Naive thymus-derived CD4-positive, alpha-beta T cell (primary cell): Measurements from ENCODE around the gene MAP1LC3B2. TPM values are rescaled to one million over a fixed set of nuclear protein-coding genes. Genes with fewer than 3 reads are reported as not detected.
"Not testable (repeated sequence)": the region's sequence is repeated elsewhere in the genome, so short reads cannot be mapped to it uniquely, and the experiment has no call there.

Experiments
- ATAC-seq: fragments of 150-1000 bp; cut with Tn5 transposase; 2 replicates; pipeline ENCODE4 v1.10.0; 2021; ENCODE audit warnings: mild to moderate bottlenecking, moderate library complexity
- CTCF ChIA-PET: fragments of 350-600 bp; sonication (Branson Sonifier 250); formaldehyde crosslinking; loops from one replicate; lab custom pipeline; 2021; ENCODE audit warnings: antibody characterized with exemption; lab: Charles Lee
- POLR2A ChIA-PET: fragments of 350-600 bp; sonication (Branson Sonifier 250); formaldehyde crosslinking; loops from one replicate; lab custom pipeline; 2021; ENCODE audit warnings: antibody characterized with exemption, inconsistent platforms; lab: Charles Lee
- DNase-seq, 9 donors: peaks; one replicate each; pipeline versions ENCODE4 v3.0.0 to v3.0.0-alpha.2; 2020 to 2022; ENCODE audit warnings: mixed read lengths in 1 of 9
- H3K27ac ChIP-seq: one replicate; pipeline ENCODE4 v1.7.0; 2013; ENCODE audit warnings: mild to moderate bottlenecking, low read depth, low read length, moderate library complexity
- H3K27me3 ChIP-seq, 2 donors: one replicate each; pipeline ENCODE4 v1.7.0; 2013; ENCODE audit warnings: low read length in 2 of 2, mild to moderate bottlenecking in 2 of 2, moderate library complexity in 2 of 2; ENCODE audit not compliant: control insufficient read depth in 2 of 2, insufficient read depth in 2 of 2
- H3K36me3 ChIP-seq, 3 experiments: 1 replicate in 2 of 3; 2 replicates in 1 of 3; pipeline ENCODE4 v1.7.0; 2013; ENCODE audit warnings: low read length in 3 of 3, mild to moderate bottlenecking in 3 of 3, moderate library complexity in 1 of 3; ENCODE audit not compliant: insufficient read depth in 3 of 3, control insufficient read depth in 2 of 3
- H3K4me1 ChIP-seq, 2 donors: one replicate each; pipeline ENCODE4 v1.7.0; 2013; ENCODE audit warnings: low read length in 2 of 2, mild to moderate bottlenecking in 2 of 2, moderate library complexity in 1 of 2; ENCODE audit not compliant: control insufficient read depth in 2 of 2, insufficient read depth in 2 of 2
- H3K4me3 ChIP-seq: 2 replicates; pipeline ENCODE4 v1.7.0; 2013; ENCODE audit warnings: mild to moderate bottlenecking, low read length
- H3K9me3 ChIP-seq, 3 experiments: 1 replicate in 2 of 3; 2 replicates in 1 of 3; pipeline ENCODE4 v1.7.0; 2013; ENCODE audit warnings: low read length in 3 of 3; ENCODE audit not compliant: control insufficient read depth in 2 of 3
- H3K27ac Mint-ChIP-seq, 9 donors: one replicate each; pipeline ENCODE4 v1.8.0; 2020 to 2022; ENCODE audit warnings: mixed read lengths in 9 of 9, mild to moderate bottlenecking in 8 of 9, moderate library complexity in 5 of 9, inconsistent platforms in 2 of 9
- H3K27me3 Mint-ChIP-seq, 5 donors: one replicate each; pipeline ENCODE4 v1.8.0; 2021 to 2022; ENCODE audit warnings: mixed read lengths in 5 of 5, mild to moderate bottlenecking in 1 of 5
- H3K36me3 Mint-ChIP-seq, 5 donors: one replicate each; pipeline ENCODE4 v1.8.0; 2020 to 2022; ENCODE audit warnings: mixed read lengths in 5 of 5, mild to moderate bottlenecking in 3 of 5, inconsistent platforms in 1 of 5
- H3K4me1 Mint-ChIP-seq, 7 donors: one replicate each; pipeline ENCODE4 v1.8.0; 2020 to 2022; ENCODE audit warnings: mixed read lengths in 7 of 7, mild to moderate bottlenecking in 3 of 7, inconsistent platforms in 1 of 7
- H3K4me3 Mint-ChIP-seq, 10 donors: one replicate each; pipeline ENCODE4 v1.8.0; 2020 to 2022; ENCODE audit warnings: mild to moderate bottlenecking in 10 of 10, mixed read lengths in 10 of 10, moderate library complexity in 6 of 10, inconsistent platforms in 2 of 10
- H3K9me3 Mint-ChIP-seq, 11 donors: one replicate each; pipeline ENCODE4 v1.8.0; 2020 to 2022; ENCODE audit warnings: mixed read lengths in 11 of 11, mild to moderate bottlenecking in 4 of 11, inconsistent platforms in 1 of 11, moderate library complexity in 1 of 11
- intact Hi-C, 2 donors: fragments of 100-400 bp; cut with micrococcal nuclease; formaldehyde crosslinking; loops; one replicate each; pipeline ENCODE4 v1.15.1; 2023
- polyA plus RNA-seq, 2 donors: library from polyadenylated mRNA; unstranded; fragments of 300-500 nt; fragmentation: Illumina TruSeq; gene quantifications; one replicate each; pipeline ENCODE4 v1.2.3, GENCODE V29; 2021
- total RNA-seq, 6 experiments: library from RNA in 5 of 6; stranded (reverse) in 5 of 6; gene quantifications; 1 replicate in 5 of 6; 2 replicates in 1 of 6; pipeline ENCODE4 v1.2.3 and lab custom pipeline; 2021 to 2026

Gene MAP1LC3B2
- total and polyA plus RNA-seq, 7 experiments from 2014 or later, result 0.48 to 6.6 (median 1.7) TPM

DNA sequence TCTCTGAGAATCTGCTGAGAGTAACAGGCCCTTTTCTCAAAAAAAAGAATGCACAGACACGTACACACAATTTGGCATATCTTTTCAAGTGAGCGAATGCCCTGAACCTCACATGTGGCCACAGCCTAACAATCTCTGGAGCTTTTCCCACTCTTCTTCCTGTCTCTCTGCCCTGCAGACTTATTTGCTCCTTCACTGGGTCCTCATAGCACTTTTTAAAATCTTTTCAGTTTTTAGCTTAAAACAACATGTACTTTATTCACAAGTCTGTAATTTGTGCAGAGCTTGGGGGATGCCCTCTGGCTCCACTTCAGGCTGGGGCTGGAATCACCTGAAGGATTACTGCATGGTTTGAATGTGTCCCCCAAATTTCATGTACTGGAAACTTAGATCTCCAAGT lies 9.0 kb downstream of the MAP1LC3B2 start:
- H3K4me3 Mint-ChIP-seq, result no peak overlapping the region
- peaks cover 0 to 24% (median 5%) of the 10 kb centered on the region in 5 donors for H3K36me3 Mint-ChIP-seq
- H3K4me1 ChIP-seq, result no peaks in the 10 kb centered on the region
- no peaks in the 10 kb centered on the region for H3K27me3 Mint-ChIP-seq
- no peaks in the 10 kb centered on the region for H3K27me3 ChIP-seq
- ChIA-PET CTCF (no interaction called here), POLR2A (no interaction called here)
- intact Hi-C loops, result no loop called here
- no peaks in the 10 kb centered on the region for H3K9me3 ChIP-seq
- peaks cover 0 to 22% (median 7%) of the 10 kb centered on the region in 11 donors for H3K9me3 Mint-ChIP-seq
- peak overlapping the region in 1 of 9 donors; percentile 37 for H3K27ac Mint-ChIP-seq
- no peak overlapping the region for H3K4me3 ChIP-seq
- H3K4me1 Mint-ChIP-seq, result peaks cover 0 to 13% (median 4%) of the 10 kb centered on the region in 7 donors
- no peak for DNase-seq
- H3K27ac ChIP-seq, result no peak overlapping the region
- ATAC-seq, result no peak
- no peaks in the 10 kb centered on the region for H3K36me3 ChIP-seq

DNA sequence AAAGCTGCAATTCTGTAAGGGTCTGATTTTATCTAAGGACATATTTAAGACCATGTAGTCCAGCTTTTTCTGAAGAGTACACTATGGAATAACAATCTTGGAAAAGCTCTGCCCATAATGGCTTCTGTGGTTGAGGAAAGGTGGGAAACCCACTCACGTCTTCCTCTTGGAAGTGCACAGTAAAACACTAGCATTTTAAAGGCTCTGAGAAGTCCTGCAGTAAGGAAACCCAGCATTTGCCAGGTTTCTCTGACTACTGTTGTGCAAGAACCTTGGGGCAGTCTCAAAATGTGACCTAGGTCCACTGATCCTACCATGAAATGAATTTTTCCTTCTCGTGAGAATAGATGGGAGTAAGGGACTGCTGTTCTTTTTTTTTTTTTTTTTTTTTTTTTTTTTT lies 11.9 kb downstream of the MAP1LC3B2 start:
- H3K27ac ChIP-seq, result no peak overlapping the region
- no peaks in the 10 kb centered on the region for H3K36me3 ChIP-seq
- H3K4me3 ChIP-seq, result no peak overlapping the region
- no peaks in the 10 kb centered on the region for H3K9me3 ChIP-seq
- DNase-seq (no peak), ATAC-seq (no peak)
- H3K4me3 Mint-ChIP-seq, result no peak overlapping the region
- intact Hi-C loops, result no loop called here
- peaks cover 0 to 12% (median 0%) of the 10 kb centered on the region in 7 donors for H3K4me1 Mint-ChIP-seq
- CTCF ChIA-PET, result interaction anchor here (1.1 kb wide), 1 partner anchor 68 kb away, joined by 3 read pairs; no protein-coding TSS in a partner anchor
- peaks cover 0 to 4% (median 0%) of the 10 kb centered on the region in 5 donors for H3K36me3 Mint-ChIP-seq
- H3K9me3 Mint-ChIP-seq, result peaks cover 0 to 3% (median 0%) of the 10 kb centered on the region in 11 donors
- POLR2A ChIA-PET, result interaction anchor here (1.2 kb wide), 1 partner anchor 13 kb away, joined by 3 read pairs; no protein-coding TSS in a partner anchor
- no peaks in the 10 kb centered on the region for H3K27me3 Mint-ChIP-seq
- no peaks in the 10 kb centered on the region for H3K4me1 ChIP-seq
- H3K27ac Mint-ChIP-seq, result no peak overlapping the region
- no peaks in the 10 kb centered on the region for H3K27me3 ChIP-seq

DNA sequence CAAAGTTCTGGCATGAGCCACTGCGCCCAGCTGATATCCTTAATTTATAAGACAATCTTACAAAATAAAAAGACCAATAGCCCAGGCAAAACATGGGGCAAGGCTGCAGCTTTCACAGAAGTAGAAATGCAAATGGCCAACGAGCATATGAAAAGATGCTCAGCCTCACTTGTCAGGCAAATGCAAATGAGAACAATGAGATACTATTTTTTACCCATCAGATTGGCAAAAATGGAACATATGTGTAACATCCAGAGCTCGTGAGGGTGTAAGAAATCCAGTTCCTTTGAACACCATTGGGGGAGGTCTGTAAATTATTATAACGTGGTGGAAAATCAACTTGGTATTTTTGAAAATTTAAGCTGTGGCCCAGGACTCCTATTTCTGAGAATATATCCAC lies 14.6 kb downstream of the MAP1LC3B2 start:
- CTCF ChIA-PET, result no interaction called here
- ATAC-seq, result no peak
- Mint-ChIP-seq H3K4me3 (no peak overlapping the region), H3K36me3 (peaks cover 0 to 4% (median 0%) of the 10 kb centered on the region in 5 donors), H3K4me1 (peaks cover 0 to 7% (median 0%) of the 10 kb centered on the region in 7 donors), H3K27me3 (peaks cover 0 to 10% (median 0%) of the 10 kb centered on the region in 5 donors), H3K9me3 (peaks cover 0 to 3% (median 0%) of the 10 kb centered on the region in 11 donors), H3K27ac (no peak overlapping the region)
- H3K4me3 ChIP-seq, result no peak overlapping the region
- H3K27ac ChIP-seq, result no peak overlapping the region
- no peak for DNase-seq
- POLR2A ChIA-PET, result interaction anchor here (1.0 kb wide), 1 partner anchor 10 kb away, joined by 4 read pairs; no protein-coding TSS in a partner anchor
- H3K4me1 ChIP-seq, result no peaks in the 10 kb centered on the region
- intact Hi-C loops, result loop anchor here in 1 of 2 donors (2.0 kb wide), 1 partner anchor 15 kb away; the partner anchor contains the start of gene MAP1LC3B2
- H3K27me3 ChIP-seq, result no peaks in the 10 kb centered on the region
- no peaks in the 10 kb centered on the region for H3K9me3 ChIP-seq
- H3K36me3 ChIP-seq, result no peaks in the 10 kb centered on the region

DNA sequence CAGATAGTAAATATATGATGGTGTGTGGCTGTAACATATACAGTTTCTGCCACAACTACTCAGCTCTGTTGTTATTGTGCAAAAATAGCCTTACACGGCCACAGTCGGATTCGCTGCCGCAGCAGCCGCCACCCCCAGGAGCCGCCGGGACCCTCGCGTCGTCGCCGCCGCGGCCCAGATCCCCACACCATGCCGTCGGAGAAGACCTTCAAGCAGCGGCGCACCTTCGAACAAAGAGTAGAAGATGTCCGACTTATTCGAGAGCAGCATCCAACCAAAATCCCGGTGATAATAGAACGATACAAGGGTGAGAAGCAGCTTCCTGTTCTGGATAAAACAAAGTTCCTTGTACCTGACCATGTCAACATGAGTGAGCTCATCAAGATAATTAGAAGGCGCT lies 16.6 kb downstream of the MAP1LC3B2 start:
- not testable (repeated sequence) for H3K27ac ChIP-seq, ATAC-seq, H3K27me3 ChIP-seq, DNase-seq, H3K4me1 ChIP-seq, H3K4me3 Mint-ChIP-seq, H3K9me3 Mint-ChIP-seq, H3K36me3 ChIP-seq, H3K4me3 ChIP-seq, H3K9me3 ChIP-seq, H3K36me3 Mint-ChIP-seq
- Mint-ChIP-seq H3K4me1 (peaks cover 0 to 16% (median 2%) of the 10 kb centered on the region in 7 donors), H3K27me3 (peaks cover 0 to 14% (median 0%) of the 10 kb centered on the region in 5 donors), H3K27ac (peak overlapping the region in 1 of 9 donors; percentile 13)
- intact Hi-C loops, result loop anchor here in 1 of 2 donors (2.0 to 5.0 kb wide), 2 partner anchors 17 to 43 kb away; partner anchors contain the start of gene MAP1LC3B2
- POLR2A ChIA-PET, result interaction anchor here (0.8 kb wide), 1 partner anchor 13 kb away, joined by 3 read pairs; no protein-coding TSS in a partner anchor
- CTCF ChIA-PET, result interaction anchor here (0.6 to 1.0 kb wide), 2 partner anchors 27 to 128 kb away, joined by 3 read pairs; no protein-coding TSS in a partner anchor

DNA sequence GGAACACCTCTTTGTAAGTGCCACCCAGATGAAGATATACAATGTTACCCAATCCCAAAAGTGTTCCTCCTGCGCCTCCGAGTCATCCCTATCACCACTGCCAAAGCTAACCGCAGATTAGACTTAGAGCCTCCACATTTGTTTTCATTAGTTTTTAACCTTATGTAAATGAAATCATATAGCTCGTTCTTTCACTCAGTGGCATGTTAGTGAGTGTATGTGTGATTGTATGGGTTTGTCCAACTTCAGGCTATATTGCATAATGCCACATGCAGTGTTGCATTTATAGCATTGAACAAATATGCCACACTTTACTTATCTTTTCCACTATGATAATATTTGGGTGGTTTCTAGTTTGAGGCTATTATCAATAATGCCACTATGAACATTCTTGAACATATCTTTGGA lies 18.0 kb downstream of the MAP1LC3B2 start:
- no peaks in the 10 kb centered on the region for H3K27me3 ChIP-seq
- peaks cover 0 to 5% (median 0%) of the 10 kb centered on the region in 11 donors for H3K9me3 Mint-ChIP-seq
- POLR2A ChIA-PET, result no interaction called here
- H3K27me3 Mint-ChIP-seq, result peaks cover 0 to 14% (median 0%) of the 10 kb centered on the region in 5 donors
- peaks cover 0 to 16% (median 2%) of the 10 kb centered on the region in 7 donors for H3K4me1 Mint-ChIP-seq
- H3K9me3 ChIP-seq, result no peaks in the 10 kb centered on the region
- H3K4me3 ChIP-seq, result no peak overlapping the region
- intact Hi-C loops, result loop anchor here in 1 of 2 donors (5.0 kb wide), 1 partner anchor 45 kb away; no protein-coding TSS in a partner anchor
- H3K4me1 ChIP-seq, result no peaks in the 10 kb centered on the region
- H3K36me3 ChIP-seq, result no peaks in the 10 kb centered on the region
- H3K4me3 Mint-ChIP-seq, result no peak overlapping the region
- no peak overlapping the region for H3K27ac ChIP-seq
- no peaks in the 10 kb centered on the region for H3K36me3 Mint-ChIP-seq
- H3K27ac Mint-ChIP-seq, result peak overlapping the region in 1 of 9 donors; percentile 6
- CTCF ChIA-PET, result no interaction called here
- DNase-seq (no peak), ATAC-seq (no peak)

DNA sequence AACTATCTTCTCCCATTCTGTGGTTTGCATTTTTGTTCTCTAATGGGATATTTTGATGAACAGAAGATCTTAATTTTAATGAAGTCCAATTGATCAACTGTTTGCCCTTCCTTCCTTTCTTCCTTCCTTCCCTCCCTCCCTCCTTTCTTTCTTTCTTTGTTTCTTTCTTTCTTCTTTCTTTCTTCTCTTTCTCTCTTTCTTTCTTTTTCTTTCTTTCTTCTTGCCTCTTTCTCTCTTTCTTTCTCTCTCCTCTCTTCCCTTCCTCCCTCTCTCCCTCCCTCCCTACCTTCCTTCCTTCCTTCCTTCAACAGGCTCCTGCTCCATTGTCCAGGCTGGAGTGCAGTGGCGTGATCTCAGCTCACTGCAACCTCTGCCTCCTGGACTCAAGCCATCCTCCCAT lies 18.9 kb downstream of the MAP1LC3B2 start:
- Mint-ChIP-seq H3K4me3 (no peak overlapping the region), H3K27me3 (peaks cover 0 to 14% (median 0%) of the 10 kb centered on the region in 5 donors), H3K4me1 (peaks cover 0 to 16% (median 2%) of the 10 kb centered on the region in 7 donors), H3K27ac (no peak overlapping the region), H3K9me3 (peaks cover 0 to 5% (median 0%) of the 10 kb centered on the region in 11 donors), H3K36me3 (no peaks in the 10 kb centered on the region)
- Histone ChIP-seq H3K27ac (no peak overlapping the region), H3K36me3 (no peaks in the 10 kb centered on the region), H3K4me1 (no peaks in the 10 kb centered on the region), H3K27me3 (no peaks in the 10 kb centered on the region), H3K4me3 (no peak overlapping the region), H3K9me3 (no peaks in the 10 kb centered on the region)
- ChIA-PET POLR2A (no interaction called here), CTCF (no interaction called here)
- intact Hi-C loops, result loop anchor here in 1 of 2 donors (5.0 kb wide), 1 partner anchor 46 kb away; no protein-coding TSS in a partner anchor
- DNase-seq (no peak), ATAC-seq (no peak)
